DND-41 (cell line): ENCODE data around the gene TAS2R60.

Experiments used
- ATAC-seq: fragments of 200-7000 bp; cut with Tn5 transposase; 3 replicates; pipeline ENCODE4 v1.9.1; 2021; ENCODE audit warnings: low read depth; ENCODE audit not compliant: insufficient read depth
- DNase-seq: peaks from one replicate; pipeline ENCODE4 v3.0.0-alpha.2; 2020
- H2AFZ ChIP-seq: 2 replicates; pipeline ENCODE4 v1.6.0; 2012; ENCODE audit warnings: low read depth, low read length
- H3K27ac ChIP-seq: 2 replicates; pipeline ENCODE4 v1.5.1; 2012; ENCODE audit warnings: low read length, inconsistent platforms
- H3K27me3 ChIP-seq: fragments of 200-600 bp; sonication (generic); 2 replicates; pipeline ENCODE4 v1.6.0; 2012; ENCODE audit warnings: low read length, mild to moderate bottlenecking, inconsistent platforms; ENCODE audit not compliant: insufficient read depth, poor library complexity
- H3K36me3 ChIP-seq: 2 replicates; pipeline ENCODE4 v1.5.1; 2012; ENCODE audit warnings: low read length, inconsistent platforms; ENCODE audit not compliant: insufficient read depth
- H3K4me1 ChIP-seq: 2 replicates; pipeline ENCODE4 v1.5.1; 2012; ENCODE audit warnings: mild to moderate bottlenecking, low read length; ENCODE audit not compliant: insufficient read depth
- H3K4me2 ChIP-seq: 2 replicates; pipeline ENCODE4 v1.6.0; 2012; ENCODE audit warnings: mild to moderate bottlenecking, moderate library complexity, low read length, inconsistent platforms; ENCODE audit not compliant: insufficient read depth
- H3K4me3 ChIP-seq, 2 experiments: fragments of 200-600 bp in 1 of 2; shearing (Covaris generic) in 1 of 2; 2 replicates each; pipeline ENCODE4 v1.5.1; 2012 to 2016; ENCODE audit warnings: inconsistent platforms in 2 of 2, low read length in 2 of 2, mild to moderate bottlenecking in 2 of 2, low read depth in 1 of 2, moderate library complexity in 1 of 2
- H3K79me2 ChIP-seq: 2 replicates; pipeline ENCODE4 v1.6.0; 2012; ENCODE audit warnings: low read length, inconsistent platforms; ENCODE audit not compliant: insufficient read depth
- H3K9ac ChIP-seq: 2 replicates; pipeline ENCODE4 v1.6.0; 2012; ENCODE audit warnings: low read depth, mild to moderate bottlenecking, inconsistent platforms, low read length, moderate library complexity
- H3K9me3 ChIP-seq: 2 replicates; pipeline ENCODE4 v1.5.1; 2012; ENCODE audit warnings: low read length, moderate library complexity, mild to moderate bottlenecking, inconsistent platforms; ENCODE audit not compliant: insufficient read depth, severe bottlenecking
- H4K20me1 ChIP-seq: 2 replicates; pipeline ENCODE4 v1.6.0; 2012; ENCODE audit warnings: low read length; ENCODE audit not compliant: insufficient read depth
- EZH2 ChIP-seq: IDR thresholded peaks from 3 replicates; pipeline ENCODE4 v1.6.1; 2012; ENCODE audit warnings: borderline replicate concordance, low read depth, mild to moderate bottlenecking, moderate library complexity, low read length, inconsistent platforms; ENCODE audit not compliant: severe bottlenecking
- TF ChIP-seq, protein P1 (sequence below): IDR thresholded peaks from 2 replicates; pipeline ENCODE4 v1.5.1; 2012; ENCODE audit warnings: borderline replicate concordance, low read length, moderate library complexity, mild to moderate bottlenecking; ENCODE audit not compliant: poor library complexity, severe bottlenecking; ENCODE audit errors: extremely low read depth

The TAS2R60 gene

DNA sequence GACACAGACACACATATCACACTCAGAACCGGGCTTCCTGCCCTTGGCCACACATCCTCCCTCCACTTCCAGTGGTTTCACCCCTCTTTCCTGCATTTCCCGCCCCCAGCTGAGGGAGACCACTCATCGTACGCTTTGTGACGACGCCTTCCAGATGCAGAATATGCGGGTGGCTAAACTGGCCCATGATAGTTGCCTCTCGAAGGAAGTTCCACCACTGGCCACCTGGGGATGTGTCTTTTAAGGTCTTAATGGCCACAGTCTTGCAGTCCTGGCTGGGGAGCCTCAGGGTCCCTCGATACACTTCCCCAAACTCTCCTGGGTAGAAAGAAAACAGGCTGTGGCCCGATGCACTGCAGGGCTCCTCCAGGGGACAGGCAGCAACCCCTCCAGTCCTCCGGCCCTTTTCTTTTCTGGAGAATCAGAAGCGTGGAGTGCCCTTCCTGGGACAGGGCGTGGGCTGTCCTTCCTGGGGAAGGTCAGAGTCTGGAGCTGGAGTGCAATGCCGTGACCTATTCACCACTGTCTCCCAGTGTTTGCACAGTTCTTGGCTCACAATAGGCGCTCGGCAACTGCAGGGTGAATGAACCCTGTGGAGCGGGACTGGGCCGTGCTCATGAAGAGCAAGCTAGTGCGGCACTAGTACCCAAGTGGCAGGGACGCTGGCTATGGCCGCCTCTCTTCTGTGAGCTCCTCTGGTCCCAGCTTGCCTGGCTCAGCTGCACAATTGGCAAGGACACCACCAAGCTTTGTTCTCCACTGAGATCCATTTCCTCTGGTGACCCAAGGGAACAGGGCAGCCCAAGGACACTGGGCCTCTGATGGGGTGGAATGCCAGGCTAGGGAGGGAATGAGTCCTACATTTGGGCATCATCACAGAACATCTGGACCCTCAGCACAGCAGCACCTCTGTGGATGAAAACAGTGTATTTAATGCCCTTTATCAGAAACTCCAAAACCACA lies 47.8 kb upstream of the TAS2R60 start:
- TF ChIP-seq, protein P1, sequence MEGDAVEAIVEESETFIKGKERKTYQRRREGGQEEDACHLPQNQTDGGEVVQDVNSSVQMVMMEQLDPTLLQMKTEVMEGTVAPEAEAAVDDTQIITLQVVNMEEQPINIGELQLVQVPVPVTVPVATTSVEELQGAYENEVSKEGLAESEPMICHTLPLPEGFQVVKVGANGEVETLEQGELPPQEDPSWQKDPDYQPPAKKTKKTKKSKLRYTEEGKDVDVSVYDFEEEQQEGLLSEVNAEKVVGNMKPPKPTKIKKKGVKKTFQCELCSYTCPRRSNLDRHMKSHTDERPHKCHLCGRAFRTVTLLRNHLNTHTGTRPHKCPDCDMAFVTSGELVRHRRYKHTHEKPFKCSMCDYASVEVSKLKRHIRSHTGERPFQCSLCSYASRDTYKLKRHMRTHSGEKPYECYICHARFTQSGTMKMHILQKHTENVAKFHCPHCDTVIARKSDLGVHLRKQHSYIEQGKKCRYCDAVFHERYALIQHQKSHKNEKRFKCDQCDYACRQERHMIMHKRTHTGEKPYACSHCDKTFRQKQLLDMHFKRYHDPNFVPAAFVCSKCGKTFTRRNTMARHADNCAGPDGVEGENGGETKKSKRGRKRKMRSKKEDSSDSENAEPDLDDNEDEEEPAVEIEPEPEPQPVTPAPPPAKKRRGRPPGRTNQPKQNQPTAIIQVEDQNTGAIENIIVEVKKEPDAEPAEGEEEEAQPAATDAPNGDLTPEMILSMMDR: no peak
- no peak for TF ChIP-seq EZH2
- no peaks in the 10 kb centered on the region for H4K20me1 ChIP-seq
- no peaks in the 10 kb centered on the region for H3K36me3 ChIP-seq
- no peak overlapping the region for H3K4me2 ChIP-seq
- no peak overlapping the region for H3K27ac ChIP-seq
- DNase-seq (no peak), ATAC-seq (no peak)
- H3K9ac ChIP-seq: no peak overlapping the region
- no peaks in the 10 kb centered on the region for H3K9me3 ChIP-seq
- H3K4me3 ChIP-seq: no peak overlapping the region
- no peaks in the 10 kb centered on the region for H3K4me1 ChIP-seq
- no peaks in the 10 kb centered on the region for H3K79me2 ChIP-seq
- H3K27me3 ChIP-seq: no peaks in the 10 kb centered on the region
- H2AFZ ChIP-seq: no peak overlapping the region

DNA sequence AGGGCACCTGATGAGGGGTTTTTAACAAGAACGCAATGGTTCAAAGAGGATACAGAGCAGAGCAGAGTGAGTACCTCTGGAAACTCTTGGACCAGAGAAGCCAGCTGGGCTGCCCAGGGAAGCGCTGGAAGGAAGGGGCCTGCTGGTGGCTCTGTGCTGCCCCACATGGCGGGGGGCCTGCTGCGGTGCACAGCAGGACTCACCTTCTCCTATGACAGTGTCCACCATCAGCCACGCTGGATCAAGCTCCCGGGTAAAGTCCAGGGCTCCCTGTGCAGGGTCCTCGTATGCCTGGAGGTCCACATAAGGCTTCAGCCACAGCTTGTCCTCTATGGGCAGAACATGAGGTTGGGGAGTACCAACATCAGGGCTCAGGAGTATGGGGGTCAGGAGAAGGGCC lies 47.1 kb upstream of the TAS2R60 start:
- H3K4me1 ChIP-seq: no peaks in the 10 kb centered on the region
- H3K79me2 ChIP-seq: no peaks in the 10 kb centered on the region
- TF ChIP-seq EZH2: no peak
- TF ChIP-seq, protein P1: no peak
- no peaks in the 10 kb centered on the region for H4K20me1 ChIP-seq
- H3K27ac ChIP-seq: no peak overlapping the region
- H3K9me3 ChIP-seq: no peaks in the 10 kb centered on the region
- H3K4me2 ChIP-seq: no peak overlapping the region
- no peaks in the 10 kb centered on the region for H3K36me3 ChIP-seq
- DNase-seq: no peak
- no peak overlapping the region for H3K9ac ChIP-seq
- H3K27me3 ChIP-seq: no peaks in the 10 kb centered on the region
- no peak for ATAC-seq
- H3K4me3 ChIP-seq: no peak overlapping the region
- no peak overlapping the region for H2AFZ ChIP-seq

DNA sequence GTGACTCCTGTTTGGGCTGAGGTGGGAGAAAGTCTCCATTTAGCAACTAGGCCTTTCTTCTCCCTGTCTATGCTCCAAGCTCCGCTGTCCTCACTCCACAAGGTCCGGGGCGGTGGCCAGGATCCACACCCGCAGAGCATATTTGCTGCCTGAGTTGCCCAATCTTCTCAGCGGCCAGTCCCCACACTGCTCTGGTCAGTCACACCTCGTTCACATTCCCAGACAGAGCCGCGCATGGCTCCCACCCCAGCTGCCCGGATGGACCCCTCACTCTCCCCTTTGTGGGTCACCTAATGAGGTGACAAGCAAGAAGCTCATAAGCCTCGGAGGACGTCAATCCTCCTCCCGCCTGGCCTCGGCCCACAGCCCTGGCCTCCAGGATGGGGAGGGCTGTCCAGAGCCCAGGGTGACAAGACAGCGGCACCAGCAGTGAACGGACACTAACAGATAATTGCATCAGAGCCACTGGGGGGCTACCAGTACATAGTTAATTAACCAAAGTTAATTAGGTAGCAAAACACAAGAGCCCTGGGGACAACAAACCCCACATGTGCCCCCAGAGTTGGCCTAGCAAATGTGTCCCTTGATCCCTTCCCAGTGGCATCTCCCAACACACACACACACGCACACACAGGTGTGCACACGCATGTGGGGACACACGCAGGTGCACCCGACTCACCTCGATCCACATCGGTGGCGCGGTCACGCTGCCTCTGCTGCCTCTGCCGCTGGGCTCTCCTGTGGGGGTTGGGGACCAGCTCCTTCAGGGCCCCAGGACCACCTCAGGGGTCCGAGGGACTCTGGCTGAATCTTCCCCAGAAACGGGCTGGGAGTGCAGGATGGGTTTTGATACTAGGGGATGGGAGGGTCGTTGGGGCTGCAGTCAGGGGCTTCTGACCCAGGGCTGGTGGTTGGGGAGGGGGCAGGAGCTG lies 46.4 kb upstream of the TAS2R60 start:
- Histone ChIP-seq H3K4me2 (no peak overlapping the region), H3K4me1 (no peaks in the 10 kb centered on the region), H3K9ac (no peak overlapping the region), H3K27me3 (no peaks in the 10 kb centered on the region), H3K79me2 (no peaks in the 10 kb centered on the region), H3K9me3 (no peaks in the 10 kb centered on the region), H4K20me1 (no peaks in the 10 kb centered on the region), H3K4me3 (no peak overlapping the region), H3K36me3 (no peaks in the 10 kb centered on the region), H2AFZ (no peak overlapping the region), H3K27ac (no peak overlapping the region)
- ATAC-seq (no peak), DNase-seq (no peak)
- TF ChIP-seq, protein P1: no peak
- no peak for TF ChIP-seq EZH2
